ENCODE measurements around the gene MALRD1.

Gene MALRD1
- total RNA-seq = 0 reads per million in 4 donors

DNA sequence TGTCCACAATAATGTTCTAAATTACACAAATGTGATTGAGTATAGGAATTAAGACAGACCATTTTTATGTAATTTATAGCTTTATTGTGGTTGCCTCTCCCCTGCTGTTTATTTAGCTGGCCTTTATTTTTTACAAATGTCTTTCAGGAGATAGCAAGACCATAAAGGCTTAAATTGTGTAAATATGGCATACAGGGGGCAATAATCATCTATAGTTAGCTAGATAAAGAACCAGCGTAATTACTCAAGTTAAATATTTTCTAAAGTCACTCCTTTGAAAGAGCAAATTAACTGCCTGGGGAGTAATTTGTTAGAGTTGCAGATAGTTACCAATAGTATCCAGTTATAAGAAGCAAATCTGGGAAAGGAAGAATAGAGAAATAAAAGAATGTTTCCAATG is at the start of gene MALRD1:
MALRD1 (plus strand) TSS at position 313 of the 400 bp plus-strand sequence. CDS start 138 bp downstream, outside the sequence.
- no peak for DNase-seq

DNA sequence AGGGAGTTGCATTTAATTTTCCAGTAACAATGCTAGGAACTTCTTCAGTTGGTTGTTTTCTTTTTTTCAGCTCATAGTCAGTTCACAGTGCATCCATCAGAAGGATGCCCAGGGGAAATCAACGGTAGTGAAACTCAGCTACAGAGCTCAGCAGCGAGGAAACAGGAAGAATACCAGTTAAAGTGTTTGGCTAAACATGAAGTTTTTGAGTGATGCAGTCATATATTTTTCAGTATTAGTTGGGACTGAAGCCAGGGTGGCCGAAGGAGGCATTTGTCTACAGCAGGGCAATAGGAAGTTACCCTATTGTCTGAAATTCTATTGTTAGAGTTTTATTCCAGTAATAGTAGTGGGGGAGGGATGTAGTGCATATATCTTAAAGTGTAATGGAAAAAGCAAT is 45.3 kb upstream of the MALRD1 start:
- no peak for DNase-seq

DNA sequence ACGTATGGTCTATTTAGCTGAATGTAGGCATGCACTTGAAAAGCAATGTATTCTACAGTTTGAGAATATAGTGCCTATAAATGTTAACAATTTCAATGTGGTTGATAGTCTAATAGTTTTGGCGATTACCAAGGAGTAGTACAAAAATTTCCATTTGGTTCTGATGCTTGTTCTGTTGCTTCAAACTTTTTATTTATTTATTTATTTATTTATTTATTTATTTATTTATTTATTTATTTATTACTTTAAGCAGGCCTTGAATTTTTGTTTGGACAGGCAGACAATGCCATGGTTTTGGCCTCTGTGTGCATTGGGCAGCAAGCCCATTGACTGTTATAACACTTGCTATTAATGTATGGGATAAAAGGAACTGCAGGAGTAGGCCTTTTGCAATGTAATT is 36.5 kb upstream of the MALRD1 start:
- no peak for DNase-seq

DNA sequence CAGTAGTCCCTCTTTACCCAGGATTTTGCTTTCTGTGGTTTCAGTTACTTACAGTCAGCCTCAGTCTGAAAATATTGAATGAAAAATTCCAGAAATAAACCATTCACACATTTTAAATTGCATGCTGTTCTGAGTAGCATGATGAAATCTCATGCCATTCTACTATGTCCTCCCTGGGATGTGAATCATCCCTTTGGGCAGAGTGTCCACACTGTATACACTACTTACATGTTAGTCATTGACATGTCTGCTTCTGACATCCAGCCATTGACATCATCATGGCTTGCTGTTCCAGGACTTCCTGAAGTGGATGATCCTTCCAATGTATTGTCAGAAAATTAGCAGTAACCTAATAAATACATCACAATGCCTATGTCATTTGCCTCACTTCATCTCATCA is 34.6 kb upstream of the MALRD1 start:
- DNase-seq = no peak

DNA sequence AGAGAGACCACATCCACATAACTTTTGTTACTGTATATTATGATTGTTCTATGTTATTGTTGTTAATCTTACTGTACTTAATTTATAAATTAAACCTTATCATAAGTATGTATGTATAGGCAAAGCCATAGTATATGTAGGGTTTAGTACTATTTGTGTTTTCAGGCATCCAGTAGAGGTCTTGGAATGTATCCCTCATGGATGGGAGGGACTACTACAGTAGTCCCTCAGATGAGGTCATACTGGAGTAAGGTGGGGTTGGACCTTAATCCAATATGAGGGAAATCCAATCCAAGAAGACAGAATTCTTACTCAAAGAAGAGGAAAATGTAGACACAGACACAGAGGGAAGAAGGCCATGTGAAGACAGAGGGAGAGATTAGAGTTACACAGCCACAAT is 34.1 kb upstream of the MALRD1 start:
- DNase-seq = no peak

DNA sequence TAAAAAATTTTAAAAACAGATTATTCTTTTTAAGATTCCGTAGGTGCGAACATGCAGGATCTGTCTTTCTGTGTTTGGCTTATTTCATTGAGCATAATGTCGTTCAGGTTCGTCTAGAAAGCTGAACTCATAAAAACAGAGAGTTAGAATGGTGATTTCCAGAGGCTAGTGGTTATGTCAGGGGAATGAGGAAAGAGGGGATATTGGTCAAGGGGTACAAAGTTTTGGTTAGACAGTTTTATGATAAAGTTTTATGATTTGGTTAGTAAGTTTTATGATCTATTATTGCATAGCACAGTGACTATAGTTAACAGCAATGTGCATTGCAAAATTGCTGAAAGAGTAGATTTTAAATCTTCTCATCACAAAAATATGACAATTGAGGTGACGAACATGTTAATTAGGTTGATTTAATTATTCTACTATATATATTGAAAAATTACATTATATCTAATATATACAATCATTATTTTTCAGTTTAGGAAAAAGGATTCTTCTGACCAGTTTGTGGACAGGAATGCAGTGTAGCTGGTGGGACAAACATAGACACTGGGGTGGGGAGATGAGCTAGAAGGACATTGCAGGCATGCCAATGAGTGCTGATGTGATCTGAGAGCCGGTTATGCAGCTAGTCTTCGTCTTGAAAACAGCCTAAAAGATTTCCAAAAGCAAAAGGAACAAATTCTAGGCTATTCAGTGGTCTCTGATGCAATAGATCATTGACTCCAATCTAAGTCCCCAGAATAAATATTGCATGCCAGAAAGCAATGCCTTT is 31.3 kb upstream of the MALRD1 start:
- no peak for DNase-seq

DNA sequence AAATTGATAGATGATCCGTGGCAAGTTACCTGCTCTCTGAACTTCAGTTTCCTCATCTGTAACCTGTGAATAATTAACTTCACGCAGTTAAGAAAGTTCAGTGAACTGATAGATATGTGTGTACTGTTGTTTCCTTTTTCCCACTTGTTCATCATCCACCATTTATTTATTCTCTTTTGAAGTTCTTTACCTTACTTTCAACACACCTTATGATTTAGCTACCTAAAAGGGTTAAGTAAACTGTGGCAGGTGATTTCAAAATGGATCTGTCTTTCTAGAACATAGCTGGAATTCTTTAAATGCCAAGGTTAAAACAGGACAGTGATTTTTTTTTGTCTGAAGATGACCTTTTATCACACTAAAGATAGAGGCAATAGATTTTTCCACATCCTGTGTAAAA is 27.4 kb upstream of the MALRD1 start:
- no peak for DNase-seq

DNA sequence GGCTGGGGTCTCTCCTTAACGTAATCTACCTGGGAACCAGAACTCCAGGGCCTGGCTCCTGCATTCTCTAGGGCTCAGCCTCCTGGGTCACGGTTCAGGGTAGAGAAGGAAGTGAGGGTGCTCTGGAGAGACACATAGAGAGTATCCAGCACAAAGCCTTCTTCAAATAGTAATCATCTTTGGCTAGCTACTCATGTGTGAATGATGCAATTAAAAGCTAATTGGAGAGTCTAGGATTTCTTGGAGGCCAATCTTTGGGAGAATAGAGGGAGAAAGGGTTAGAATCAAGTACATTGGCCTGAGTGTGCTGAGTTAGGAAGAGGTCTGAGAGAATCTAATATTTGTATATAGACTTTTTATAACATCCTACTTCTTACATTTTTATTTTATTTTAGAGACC is 24.0 kb upstream of the MALRD1 start:
- no peak for DNase-seq

DNA sequence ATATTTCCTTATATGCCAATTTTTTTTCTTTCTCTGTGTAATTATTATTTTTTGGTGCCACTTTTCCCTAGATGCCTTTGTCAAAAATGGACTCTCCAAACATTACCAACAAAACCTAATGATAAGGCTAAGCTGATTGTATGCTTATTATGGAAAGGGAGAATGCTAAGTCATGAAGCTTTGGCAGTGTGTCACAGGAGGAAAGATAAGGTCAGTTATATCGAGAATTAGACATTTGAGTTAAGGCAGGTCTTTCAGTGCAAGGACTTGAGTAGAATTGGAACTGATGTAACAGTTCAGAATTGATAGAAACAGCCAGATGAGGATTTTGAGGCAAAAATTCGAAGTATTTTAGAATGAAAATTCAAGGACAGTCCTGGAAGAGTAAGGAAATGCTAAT is 16.8 kb upstream of the MALRD1 start:
- no peak for DNase-seq

DNA sequence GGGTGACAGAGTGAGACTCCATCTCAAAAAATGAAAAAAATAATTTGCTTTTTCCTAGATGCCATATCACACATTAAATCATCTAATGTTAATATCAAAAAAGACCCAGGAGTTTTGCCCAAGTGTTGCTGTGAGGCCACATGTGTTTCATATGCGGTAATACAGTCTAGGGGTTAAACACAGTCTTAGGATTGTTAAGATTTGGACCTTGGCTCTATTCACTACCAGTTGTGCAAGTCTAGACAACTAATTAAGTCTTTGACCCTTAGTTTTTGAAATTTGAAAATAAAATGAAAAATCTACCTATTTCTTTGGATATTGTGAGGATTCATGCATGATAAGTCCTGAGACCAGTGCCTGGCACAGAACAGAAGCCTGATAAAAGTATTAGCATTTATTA is 14.9 kb upstream of the MALRD1 start:
- DNase-seq = no peak

DNA sequence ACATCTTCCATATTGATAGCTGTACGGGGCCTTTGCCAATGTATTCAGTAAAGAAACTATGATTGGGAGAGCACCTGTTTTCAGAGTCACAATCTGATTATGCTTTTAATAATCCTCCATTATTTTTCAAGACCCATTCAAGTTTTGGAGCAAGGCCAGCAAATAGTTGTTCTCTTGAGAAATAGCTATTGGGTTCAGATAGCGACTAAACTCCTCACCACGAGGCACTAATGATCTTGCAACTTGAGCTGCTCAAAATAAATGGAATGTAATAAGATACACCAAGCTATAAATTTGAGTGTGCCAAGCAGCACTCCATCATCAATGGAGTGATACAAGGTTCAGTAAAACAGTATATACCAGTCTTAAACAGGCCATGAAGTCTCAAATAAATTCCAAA is 7.4 kb upstream of the MALRD1 start:
- DNase-seq = no peak

DNA sequence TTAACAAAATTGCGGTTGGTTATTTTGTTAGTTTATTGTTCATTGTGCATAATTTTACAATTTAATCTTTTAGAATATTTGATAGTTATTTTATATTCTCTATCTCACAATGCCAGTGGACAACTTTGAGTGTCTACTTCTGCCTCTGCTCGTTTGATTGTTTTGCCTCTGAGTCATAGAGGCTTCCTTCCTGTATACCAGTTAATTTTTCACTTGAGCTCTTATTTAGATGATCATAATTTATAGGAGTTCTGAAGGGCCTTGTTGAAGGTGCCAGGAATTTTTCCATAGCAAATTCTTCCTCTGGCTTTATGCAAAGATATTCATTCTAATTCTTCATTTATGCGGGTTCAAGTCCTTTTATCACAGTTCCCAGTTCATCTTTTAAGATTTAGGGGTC is 5.2 kb upstream of the MALRD1 start:
- no peak for DNase-seq

DNA sequence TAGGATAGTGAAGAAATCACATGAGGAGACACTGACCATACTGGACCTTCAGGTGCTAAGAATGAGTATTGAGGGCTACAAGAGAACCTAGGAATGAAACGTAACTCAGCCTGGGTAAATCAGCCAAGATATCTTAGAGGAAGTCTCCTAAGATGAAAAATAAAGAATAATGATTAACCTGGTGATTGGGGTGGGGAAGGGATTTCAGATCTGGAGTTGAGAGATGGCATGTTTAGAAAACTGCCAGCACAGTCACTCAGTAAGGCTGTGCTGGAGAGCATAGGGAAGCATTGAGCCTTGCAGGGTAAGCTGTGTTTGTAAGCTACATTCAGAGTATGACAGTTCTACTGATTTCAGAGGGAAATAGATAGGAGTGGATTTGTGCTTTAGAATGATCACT is 1.9 kb upstream of the MALRD1 start:
- no peak for DNase-seq

DNA sequence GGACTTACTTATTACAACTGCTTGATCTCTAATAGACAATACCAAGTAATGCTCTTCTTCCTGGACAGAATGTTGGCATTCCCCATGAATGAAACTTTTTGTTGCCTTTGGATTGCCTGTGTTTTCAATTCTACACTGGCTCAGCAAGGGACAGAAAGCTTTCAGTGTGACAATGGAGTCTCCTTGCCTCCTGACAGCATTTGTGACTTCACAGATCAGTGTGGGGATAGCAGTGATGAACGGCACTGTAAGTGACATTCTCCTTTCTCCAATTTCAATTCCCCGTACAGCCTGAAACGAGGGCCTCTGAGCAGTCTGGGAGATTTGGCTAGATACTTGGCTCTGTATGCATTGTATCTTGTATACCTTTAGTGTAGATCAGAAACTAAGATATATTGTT is 290 bp downstream of the MALRD1 start:
- DNase-seq = no peak

DNA sequence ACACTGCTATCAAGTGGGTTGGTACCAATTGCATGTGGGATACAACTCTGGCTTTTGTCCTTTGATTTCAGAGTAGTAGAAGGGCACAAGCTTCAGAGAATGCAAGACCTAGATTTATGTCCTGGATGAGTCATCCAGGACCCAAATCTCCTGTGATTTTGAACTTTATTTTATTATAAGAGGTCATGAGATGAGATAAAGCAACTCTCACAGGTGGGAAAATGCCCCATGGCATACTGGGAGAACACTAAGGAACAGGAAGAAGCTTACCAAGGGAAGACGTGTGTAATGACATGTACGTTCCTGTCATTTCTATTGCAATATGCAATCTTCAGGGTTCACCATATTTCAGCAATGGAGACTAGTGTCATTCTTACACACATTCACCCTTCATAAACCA is 966 bp downstream of the MALRD1 start:
- DNase-seq = no peak

DNA sequence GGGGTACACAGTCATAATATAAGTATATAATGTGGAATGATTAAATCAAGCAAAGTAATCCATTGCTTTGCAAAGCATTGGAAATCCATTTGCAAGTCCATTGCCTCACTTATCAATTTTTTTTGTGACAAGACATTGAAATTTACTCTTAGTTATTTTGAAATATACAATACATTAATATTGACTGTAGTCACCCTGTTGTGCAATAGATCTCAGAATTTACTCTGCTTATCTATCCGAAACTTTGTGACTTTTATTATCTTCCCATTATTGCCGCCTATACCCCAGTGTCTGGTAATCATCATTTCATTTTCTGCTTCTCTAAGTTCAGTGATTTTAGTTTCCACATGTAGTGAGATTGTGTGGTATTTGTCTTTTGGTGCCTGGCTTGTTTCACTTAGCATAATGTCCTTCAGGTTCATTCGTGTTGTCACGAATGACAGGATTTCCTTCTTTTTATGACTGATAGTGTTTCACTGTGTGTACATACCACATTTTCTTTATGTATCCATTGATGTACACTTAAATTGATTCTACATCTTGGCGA is 5.8 kb downstream of the MALRD1 start:
- no peak for DNase-seq

DNA sequence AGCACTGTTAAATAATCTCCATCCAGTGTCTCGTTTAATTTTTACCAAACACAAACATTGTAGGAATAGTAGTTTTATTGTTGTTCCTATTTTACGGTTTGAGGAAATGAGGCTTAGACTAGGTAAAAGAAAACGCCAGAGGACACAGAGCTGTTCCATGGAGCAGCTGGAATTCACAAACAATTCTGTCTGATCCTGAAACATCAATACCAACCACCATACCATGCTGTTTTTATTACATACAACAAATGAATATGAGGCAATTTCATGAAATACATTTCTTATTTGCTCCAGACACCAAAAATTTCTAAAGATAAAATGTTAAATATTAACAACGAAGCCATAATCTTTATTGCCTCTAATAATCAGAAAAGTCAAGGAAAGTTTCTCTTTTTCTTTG is 9.4 kb downstream of the MALRD1 start:
- DNase-seq = no peak

DNA sequence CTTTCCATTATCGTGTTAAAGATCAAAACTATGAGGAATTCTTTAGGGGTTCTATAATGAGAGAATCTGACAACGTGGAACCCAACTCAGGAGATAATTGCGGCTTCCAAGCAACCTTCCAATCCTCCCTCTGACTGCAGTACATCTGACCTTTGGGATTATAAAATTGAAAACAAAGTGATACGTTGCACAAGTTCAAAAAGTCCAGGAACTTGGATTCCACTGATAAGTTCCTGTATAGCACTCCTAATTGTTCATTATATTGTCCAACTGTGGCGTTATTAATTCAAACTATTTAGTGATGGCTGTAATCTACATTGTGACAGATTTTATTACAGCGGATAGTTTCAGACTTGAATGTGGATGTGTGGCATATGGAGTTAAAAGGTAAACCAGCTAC is 15.4 kb downstream of the MALRD1 start:
- DNase-seq = no peak

DNA sequence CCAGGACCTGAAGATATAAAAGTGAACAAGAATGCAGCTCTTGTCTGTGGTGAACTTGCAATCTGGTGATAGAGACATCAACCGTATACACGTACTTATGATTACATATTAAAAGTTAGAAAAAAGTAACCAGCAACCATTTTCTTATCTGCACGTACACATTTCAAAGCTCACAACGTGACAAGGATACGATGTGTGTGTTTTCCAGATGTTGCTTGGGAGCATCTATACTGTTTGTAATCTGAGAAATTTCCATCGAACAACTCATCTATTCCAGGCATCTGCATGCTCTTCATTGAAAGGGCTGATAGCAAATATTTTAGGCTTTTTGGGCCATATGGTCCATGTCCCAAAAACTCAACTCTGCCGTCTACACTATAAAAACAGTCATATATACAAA is 23.3 kb downstream of the MALRD1 start:
- DNase-seq = no peak

DNA sequence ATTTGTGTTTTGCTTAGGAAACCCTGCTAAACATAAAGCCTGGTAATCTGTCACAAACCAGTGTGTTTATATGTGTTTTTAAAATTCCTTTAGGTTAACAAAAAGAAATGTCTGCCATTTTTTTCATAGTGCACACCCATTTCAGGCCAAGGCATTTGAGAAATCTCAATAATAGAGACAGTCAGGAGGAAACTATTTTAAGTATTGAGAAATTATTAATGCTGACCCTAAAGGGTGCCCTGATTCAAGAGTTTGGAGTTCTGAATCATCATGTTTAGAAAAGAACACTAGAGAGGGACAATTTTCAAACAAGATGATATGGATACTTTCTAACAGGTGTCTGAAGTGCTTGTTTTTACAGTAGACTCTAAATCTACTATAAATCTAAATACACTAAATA is 28.7 kb downstream of the MALRD1 start:
- no peak for DNase-seq

DNA sequence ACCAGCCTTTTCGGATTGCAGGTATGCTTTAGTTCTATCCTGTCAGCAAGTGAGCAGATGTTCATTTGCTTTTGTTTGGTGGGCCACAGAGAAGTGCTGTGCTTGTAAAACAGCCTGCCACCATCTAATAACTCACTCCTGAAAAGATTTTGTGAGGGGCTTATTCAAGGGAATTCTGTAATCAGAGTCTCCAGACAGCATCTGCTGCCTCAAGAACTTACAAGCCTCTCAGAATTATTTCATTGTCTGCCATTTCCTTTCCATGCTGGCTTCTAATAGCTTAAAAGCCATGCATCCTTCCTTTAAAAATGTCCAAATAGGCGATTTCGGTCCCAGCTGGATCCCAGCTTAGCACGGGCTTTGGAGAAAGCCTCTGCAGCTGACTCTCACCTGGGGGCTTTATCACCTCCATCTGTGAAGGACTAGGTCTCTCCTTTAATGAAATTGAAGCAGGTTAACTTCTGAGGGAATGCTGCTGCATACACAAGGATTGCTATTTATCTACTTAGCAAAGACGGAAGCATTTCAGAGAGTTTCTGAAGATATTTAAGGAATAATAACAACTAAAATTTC is 48.0 kb downstream of the MALRD1 start:
- DNase-seq = no peak

DNA sequence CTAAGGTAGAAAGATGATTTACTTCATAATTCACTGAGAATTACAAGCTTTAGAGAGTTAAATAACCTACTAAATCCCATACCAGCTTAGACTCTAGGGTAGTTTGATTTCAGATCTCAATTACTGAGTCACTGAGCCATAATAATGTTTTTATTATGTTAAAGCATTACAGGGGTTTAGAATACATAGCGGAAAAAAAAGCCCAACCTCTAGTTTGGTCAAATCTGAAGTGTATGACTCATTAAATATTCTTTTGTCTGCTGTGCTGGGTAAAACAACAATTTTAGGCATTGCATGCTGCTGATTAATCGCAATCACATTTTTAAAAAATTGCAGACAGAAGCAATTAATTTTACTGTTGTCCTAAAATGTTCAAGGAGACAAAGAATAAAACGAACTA is 48.5 kb downstream of the MALRD1 start:
- DNase-seq = no peak

DNA sequence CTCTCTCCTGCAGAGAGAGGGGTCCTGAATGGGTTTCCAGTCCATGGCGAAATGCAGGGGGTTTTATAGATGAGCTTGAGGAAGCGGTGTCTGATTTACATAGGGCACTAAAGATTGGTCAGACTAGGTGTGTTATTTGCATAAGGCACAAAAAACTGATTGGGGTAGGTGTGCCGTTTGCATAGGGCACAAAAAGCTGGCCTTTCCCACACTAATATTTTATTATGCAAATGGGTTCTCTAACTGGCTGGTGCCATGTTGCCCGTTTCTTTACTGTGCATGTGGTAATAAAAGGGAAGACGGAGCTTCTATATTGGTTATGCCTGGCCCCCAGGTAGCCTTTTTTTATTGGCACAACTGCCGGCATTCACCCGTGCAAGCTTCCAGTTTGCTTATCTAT is 50.2 kb downstream of the MALRD1 start:
- DNase-seq = no peak

DNA sequence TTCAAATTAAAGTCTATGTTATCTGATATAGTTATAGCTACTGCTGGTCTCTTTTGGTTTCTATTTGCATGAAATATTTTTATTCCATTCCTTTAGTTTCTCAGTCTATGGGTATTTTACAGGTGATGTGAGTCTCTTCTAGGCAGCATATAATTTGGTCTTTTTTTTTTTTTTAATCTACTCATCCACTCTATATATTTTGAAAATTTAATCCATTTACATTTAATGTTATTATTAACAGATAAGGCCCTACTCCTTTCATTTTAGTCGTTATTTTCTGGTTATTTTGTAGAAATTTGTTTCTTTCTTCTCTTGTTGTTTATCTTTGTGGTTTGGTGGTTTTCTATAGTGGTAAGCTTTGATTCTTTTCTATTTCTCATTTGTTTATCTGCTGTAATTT is 58.8 kb downstream of the MALRD1 start:
- DNase-seq = no peak
